GM12874 (cell line): ENCODE data around the gene PPP4R2.

ENCODE experiments used
- CTCF ChIP-seq: IDR thresholded peaks from 2 replicates; pipeline ENCODE4 v1.5.1; 2011; ENCODE audit warnings: low read depth, mild to moderate bottlenecking, control low read depth, low read length, moderate library complexity; ENCODE audit not compliant: insufficient read depth

Gene PPP4R2

DNA sequence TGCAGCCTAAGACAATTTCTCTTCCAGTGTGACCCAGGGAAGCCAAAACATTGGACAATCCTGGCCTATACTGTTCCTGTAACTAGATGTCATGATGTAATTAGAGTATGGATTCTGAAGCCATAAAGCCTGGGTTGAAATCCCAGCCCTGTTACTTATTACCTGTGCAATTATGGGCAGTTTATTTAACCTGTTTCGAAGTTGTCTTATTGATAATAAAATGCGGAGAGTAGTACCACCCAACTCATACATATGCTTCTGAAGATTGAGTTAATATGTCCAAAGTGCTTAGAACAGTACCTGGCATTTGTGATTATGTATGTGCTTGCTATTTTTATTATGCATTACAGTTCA, 30.1 kb downstream of the PPP4R2 start:
- no peak for TF ChIP-seq CTCF

DNA sequence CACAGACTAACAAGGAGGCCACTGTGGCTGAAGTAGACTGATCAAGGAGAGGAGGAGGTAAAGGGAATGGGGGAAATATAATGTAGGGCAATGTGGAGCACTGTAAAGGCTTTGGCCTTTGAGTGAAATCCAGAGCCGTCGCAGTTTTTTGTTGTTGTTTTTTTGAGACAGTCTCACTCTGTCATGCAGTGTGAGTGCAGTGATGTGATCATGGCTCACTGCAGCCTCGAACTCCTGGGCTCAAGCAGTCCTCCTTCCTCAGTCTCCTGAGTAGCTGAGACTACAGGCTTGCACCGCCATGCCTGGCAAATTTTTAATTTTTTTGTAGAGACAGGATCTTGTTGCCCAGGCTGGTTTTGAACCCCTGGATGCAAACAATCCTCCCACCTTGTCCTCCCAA, 32.2 kb downstream of the PPP4R2 start:
- no peak for TF ChIP-seq CTCF

DNA sequence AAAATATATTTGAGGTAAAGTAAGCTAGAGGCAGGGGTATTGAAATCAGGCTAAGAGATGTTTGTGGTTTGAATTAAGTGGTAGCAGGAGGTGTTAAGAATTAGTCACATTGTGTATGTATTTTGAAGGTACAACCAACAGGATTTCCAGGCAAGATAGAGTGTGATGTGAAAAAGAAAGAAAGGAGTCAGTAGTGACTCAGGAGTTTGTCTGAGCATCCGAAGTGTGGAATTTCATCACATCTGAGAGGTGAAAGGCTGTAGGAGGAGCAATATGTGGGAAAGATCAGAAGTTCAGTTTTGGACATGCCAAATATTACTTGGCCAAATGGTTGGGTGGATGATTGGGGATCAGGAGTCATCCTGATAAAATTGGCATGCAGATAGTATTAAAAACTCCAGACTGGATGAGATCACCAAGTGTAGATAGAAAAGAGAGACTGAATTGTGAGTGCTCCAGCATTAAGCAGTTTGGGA, 32.7 kb downstream of the PPP4R2 start:
- TF ChIP-seq CTCF = no peak

DNA sequence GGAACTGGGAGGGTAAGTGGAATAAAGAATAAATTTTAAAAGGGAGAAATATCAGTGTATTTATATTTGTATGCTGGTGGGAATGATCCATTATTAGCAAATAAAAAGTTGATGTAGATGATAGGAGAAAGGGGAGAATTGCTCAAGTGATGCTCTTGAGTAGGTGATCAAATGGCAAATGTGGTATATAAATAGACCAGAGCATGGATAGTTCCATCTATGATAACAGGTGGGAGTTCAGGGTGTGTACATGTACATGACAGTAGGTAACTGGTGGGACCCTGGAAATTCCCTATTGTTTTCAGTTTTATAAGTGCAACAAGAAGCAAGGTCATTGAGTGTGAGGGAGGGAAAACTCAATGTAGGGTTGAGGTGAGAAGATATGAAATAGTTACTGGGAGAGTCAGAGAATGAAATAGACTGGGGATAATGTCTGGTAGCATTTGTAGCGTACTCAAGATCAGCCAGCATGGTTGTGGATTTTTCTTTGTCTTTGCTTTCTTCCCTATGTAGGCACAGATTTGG, 33.5 kb downstream of the PPP4R2 start:
- no peak for TF ChIP-seq CTCF

GRCh38 chr3:73031573-73032103, 35.0 kb downstream of the PPP4R2 start:
- TF ChIP-seq CTCF = no peak

DNA sequence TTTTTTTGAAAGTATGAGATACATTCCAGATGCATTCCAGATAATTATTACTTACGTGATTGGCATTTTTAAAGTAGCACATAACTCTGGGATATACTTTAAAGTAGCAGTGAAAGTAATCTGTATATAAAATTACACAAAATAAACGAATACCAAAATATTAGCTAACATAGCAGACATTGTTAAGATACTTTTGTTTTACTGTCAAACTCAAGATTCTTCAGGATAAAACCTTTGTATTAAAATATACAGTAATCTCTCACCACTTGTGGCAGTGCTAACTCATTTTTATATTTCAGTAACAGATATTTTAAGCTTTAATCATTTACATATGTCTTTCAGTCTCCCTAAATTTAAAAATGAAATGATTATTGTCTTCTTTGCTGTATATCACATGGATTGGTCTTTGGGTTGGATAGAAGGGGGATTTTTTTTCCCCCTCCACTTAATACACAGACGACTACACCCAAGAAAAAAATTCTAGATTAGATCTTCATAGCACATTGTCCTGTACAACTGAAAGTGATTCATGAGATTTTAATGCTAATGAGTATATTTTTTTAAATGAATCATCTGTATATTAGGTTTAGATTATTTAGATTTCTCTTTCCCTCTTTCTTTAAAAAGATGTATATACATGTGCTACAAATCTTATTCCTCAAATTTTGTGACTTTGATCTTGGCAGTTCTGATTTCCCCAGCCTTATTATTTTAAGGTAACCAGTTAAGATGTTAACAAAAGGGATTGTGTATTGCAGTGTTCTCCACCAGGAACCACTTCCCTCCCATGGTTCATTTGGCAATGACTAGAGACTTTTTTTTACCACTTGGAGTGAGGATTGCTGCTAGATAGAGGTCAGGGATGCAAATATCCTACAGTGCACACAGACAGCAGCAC, 40.3 kb downstream of the PPP4R2 start:
- TF ChIP-seq CTCF = no peak

DNA sequence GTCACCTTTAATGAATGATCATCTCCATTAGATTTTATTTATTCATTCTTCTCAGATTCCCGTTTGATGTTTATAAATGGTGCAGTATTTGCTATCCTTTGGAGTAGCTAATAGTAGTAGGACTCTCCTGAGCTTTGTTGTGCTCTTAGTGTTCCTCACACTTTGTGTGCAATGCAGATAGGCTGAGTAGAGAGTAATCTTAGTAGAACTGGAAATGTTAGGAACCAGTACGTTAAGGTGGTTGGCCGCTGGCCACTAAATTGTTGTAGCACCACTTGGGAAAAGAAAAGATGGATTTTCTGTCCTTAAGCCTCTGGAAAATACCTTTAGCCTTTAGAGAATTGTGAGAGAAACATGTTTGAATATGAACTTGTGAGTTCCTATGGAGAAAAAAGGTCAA, 44.9 kb downstream of the PPP4R2 start:
- no peak for TF ChIP-seq CTCF
